GM03348 (cell line): ENCODE data around the gene BHLHE40.
"Not testable (repeated sequence)": the region's sequence is repeated elsewhere in the genome, so short reads cannot be mapped to it uniquely, and the experiment has no call there.

Source experiments
- DNase-seq: peaks from one replicate; pipeline ENCODE4 v3.0.0; 2012; ENCODE audit warnings: low spot score

Gene BHLHE40

GRCh38 chr3:4963669-4964570 lies 15.3 kb upstream of the BHLHE40 start:
- no peak for DNase-seq

DNA sequence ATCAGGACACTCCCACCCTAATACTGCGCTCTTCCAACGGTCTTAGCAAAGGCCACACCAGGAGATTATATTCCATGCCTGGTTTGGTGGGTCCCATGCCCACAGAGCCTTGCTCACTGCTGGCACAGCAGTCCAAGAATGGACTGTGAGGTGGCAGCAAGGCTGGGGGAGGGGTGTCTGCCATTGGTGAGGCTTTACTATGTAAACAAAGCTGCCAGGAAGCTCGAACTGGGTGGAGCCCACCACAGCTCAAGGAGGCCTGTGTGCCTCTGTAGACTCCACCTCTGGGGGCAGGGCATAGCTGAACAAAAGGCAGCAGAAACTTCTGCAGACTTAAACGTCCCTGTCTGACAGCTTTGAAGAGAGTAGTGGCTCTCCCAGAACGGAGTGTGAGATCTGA lies 13.2 kb upstream of the BHLHE40 start:
- DNase-seq, result not testable (repeated sequence)

- not testable (repeated sequence) for DNase-seq
Measured at GRCh38 chr3:4967683-4968082, 11.6 kb upstream of the BHLHE40 start.

DNA sequence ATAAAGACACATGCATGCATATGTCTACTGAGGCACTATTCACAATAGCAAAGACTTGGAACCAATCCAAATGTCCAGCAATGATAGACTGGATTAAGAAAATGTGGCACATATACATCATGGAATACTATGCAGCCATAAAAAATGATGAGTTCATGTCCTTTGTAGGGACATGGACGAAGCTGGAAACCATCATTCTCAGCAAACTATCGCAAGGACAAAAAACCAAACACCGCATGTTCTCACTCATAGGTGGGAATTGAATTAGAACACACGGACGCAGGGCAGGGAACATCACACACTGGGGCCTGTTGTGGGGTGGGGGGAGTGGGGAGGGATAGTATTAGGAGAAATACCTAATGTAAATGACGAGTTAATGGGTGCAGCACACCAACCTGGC lies 7.8 kb upstream of the BHLHE40 start:
- not testable (repeated sequence) for DNase-seq

DNA sequence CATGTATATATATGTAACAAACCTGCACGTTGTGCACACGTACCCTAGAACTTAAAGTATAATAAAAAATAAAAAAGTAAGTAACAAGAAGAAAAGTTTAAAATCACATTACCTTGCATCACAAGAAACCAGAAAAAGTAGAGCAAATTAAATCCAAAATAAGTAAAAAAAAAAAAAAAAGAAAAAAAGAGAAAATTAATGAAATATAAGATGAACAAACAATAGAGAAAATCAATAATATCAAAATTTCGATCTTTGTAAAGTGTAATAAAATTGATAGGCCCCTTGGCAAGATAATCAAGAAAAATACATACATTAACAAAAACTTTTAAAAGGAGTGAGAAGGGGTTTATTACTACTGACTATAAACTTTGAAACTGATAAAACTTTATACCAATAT lies 7.4 kb upstream of the BHLHE40 start:
- no peak for DNase-seq

DNA sequence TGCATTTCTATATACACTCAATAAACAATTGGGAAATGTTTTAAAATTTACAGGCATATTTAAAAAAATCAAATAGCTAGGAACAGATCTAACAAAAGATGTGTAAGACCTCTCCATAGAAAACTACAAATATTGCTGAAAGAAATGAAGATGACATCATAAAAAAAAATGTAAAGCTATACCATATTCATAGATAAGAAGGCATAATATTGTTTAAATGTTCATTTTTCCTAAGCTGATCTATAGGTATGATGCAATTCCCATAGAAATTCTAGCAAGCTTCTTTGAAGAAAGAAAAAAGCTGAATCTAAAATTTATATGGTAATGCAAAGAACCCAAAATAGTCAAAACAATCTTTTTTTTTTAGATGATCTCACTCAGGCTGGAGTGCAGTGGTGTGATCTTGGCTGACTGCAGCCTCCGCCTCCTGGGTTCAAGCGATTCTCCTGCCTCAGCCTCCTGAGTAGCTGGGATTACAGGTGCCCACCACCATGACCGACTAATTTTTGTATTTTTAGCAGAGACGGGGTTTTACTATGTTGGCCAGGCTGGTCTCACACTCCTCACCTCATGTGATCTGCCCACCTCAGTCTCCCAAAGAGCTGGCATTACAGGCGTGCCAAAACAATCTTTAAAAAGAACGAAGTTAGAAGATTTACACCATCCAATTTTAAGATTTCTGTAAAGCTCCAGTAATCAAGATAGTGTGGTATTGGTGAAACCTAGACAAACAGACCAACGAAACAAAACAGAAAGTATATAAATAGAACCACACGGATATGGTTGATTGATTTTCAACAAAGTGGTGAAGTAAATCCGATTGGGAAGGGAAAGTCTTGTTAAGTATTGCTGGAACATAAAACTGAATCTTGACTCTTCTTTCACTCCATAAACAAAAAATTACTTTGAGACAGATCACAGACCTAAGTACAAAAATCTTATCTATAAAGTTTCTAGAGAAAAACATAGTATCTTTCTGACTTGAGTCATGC lies 6.3 kb upstream of the BHLHE40 start:
- no peak for DNase-seq

GRCh38 chr3:4974154-4974553 lies 5.1 kb upstream of the BHLHE40 start:
- no peak for DNase-seq

GRCh38 chr3:4976109-4976508 lies 3.1 kb upstream of the BHLHE40 start:
- peak; percentile 52 for DNase-seq

GRCh38 chr3:4977001-4977852 lies 2.0 kb upstream of the BHLHE40 start:
- peak; percentile 74 for DNase-seq

DNA sequence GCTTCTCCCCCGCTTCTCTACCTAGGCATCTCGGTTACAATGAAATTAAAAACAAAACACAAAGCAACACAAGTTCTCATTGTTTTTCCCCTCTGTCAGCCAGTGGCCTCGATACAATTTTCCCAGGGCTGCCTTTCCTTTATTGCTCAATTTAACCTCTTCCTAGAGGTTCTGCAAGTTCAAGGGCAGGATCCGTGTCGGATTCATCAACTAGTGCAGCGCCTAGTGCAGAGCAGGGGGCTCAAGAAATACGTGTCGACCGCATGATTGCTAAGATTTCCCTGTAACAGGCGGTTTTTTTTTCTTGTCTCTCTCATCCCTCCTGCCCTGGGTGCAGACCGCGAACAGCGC lies 1.4 kb upstream of the BHLHE40 start:
- no peak for DNase-seq

- peak; percentile 96 for DNase-seq
Measured at GRCh38 chr3:4978204-4978965, 852 bp upstream of the BHLHE40 start.

DNA sequence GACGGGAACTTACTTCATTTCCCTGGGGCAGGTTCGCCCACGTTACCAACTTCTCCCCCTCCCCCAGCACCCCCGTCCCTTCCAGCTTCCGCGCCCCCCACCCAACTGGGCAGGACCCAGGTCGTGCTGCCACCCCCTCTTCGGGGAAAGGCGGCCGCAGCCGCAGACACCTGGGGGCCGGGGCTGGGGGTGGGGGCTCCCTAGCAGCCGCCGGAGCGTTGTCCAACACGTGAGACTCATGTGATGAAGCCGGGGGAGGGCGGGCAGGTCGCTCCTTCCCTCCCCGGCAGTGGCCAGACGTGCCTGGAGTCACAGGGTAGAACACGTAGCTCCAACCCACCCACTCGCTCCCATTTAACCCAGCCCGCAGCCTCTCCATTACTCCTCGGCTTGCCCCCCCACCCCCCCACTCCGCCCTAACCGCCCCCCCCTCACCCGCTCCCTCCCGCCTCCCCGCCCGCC lies 240 bp upstream of the BHLHE40 start:
- DNase-seq, result peak; percentile 95

DNA sequence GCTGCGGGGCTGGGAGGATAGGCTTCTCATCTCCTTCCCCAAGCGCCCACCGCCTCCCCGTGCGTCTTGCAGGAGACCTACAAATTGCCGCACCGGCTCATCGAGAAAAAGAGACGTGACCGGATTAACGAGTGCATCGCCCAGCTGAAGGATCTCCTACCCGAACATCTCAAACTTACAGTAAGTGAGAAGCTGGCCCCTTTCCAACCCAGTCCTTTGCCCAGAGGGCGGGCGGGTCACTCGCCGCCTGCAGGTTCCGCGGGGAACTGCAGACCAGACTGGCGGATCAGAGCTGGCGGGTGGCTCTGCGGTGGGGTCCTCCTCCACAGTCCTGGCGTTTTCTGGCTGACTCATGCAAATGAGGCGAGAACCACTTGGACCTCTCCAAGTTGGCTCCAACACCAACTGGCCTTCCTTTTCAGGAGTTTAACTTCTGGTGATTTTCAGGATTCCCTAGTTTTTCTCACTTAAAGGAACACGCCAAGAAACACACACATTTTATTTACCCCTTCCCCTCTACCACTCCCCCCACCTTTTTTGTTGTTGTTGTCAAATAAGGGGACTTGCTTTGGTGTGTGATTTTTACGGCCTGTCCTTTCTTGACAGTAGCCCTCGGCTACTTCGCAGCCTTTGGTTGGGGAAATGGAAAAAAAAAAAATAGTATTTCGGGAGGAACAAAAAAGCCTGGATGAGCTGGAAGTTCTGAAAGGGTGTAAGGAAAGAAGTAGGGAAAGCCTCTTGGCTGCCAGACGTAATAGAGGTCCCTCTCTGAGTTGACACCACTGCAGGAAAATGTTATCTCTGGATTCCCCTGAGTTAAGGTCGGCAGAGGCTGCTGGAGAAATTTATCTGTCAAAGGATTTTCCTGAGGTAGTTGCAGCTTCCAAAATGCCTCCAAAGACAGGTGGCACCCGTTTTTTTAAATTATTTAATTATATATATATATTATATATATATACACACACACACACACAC lies 1.3 kb downstream of the BHLHE40 start:
- peak; percentile 88 for DNase-seq

DNA sequence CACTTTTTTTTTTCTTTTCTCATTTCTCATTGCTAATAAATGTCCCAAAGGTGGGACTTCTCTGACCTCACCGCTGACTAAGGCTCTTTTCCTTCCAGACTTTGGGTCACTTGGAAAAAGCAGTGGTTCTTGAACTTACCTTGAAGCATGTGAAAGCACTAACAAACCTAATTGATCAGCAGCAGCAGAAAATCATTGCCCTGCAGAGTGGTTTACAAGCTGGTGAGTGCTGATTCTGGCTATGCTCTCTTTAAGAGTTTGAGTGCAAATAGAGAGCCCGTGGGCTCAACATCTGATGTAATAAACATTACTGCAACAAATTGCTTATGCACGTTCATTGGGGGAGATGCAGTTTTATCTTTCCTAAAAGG lies 2.0 kb downstream of the BHLHE40 start:
- no peak for DNase-seq

GRCh38 chr3:4981665-4982494 lies 2.6 kb downstream of the BHLHE40 start:
- peak; percentile 44 for DNase-seq

- DNase-seq, result no peak
Measured at GRCh38 chr3:4982773-4983738, 3.8 kb downstream of the BHLHE40 start.

- DNase-seq, result peak; percentile 75
Measured at GRCh38 chr3:4983739-4984510, 4.7 kb downstream of the BHLHE40 start.
